Metanephros (tissue), 2 donors: ENCODE measurements around the gene NOXRED1. TPM values are rescaled to one million over a fixed set of nuclear protein-coding genes. Genes with fewer than 3 reads are reported as not detected.

Source experiments
- small RNA-seq: library from RNA; depleted of rRNA; stranded (forward); fragments of <200 nt; gene quantifications from one replicate; pipeline ENCODE3, GENCODE V24; 2014; ENCODE audit warnings: low replicate concordance
- total RNA-seq: library from RNA; depleted of rRNA; stranded (reverse); fragments of >200 nt; gene quantifications from one replicate; pipeline ENCODE4 v1.2.3, GENCODE V29; 2014

NOXRED1 gene, protein sequence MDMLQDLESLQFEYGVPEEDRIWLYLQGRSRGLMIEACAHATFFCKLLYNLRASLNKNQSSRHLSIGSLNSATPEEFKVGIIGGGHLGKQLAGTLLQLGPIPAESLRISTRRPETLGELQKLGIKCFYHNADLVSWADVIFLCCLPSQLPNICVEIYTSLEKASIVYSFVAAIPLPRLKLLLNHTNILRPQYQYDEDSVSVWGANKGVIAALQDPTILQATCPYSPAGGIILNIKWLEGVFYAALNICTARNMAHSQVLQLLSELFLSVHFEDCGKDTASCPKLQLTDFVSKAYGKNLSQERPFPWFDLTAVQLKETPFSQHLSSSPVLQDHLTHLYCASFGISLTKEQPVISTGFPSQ
- 0.58 TPM for total RNA-seq

DNA sequence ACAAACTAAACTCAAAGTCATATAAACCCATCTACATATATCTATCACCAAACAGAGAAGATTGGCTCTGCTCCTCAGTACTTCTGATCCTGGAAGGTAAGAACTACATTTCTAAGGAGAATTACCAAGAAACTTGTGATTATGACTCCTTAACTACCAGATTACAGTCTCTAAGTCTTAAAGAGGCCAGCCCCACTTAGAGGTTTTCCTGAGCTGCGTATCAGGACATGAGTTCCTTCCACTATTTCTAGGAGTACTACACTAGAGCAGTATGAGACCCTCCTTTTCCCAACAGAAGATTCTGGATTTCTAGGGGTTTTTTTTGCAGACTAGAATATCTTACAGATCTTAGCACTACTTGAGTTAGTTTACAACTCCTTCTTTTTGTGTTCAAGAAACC lies at the start of gene NOXRED1:
TSS of gene NOXRED1 (minus strand) at position 101 of the 400 bp plus-strand sequence. CDS start 634 bp downstream, outside the sequence.

GRCh38 chr14:77457522-77458248 lies 34.4 kb upstream of the NOXRED1 start, which contains the start of the genes AHSA1 and VIPAS39:
Gene AHSA1, plus strand, starts transcription at chr14:77458093. Its CDS starts 97 bp downstream, at chr14:77458190.
Gene VIPAS39, minus strand, starts transcription at chr14:77457601. Its CDS starts 3,499 bp downstream, at chr14:77454102.

DNA sequence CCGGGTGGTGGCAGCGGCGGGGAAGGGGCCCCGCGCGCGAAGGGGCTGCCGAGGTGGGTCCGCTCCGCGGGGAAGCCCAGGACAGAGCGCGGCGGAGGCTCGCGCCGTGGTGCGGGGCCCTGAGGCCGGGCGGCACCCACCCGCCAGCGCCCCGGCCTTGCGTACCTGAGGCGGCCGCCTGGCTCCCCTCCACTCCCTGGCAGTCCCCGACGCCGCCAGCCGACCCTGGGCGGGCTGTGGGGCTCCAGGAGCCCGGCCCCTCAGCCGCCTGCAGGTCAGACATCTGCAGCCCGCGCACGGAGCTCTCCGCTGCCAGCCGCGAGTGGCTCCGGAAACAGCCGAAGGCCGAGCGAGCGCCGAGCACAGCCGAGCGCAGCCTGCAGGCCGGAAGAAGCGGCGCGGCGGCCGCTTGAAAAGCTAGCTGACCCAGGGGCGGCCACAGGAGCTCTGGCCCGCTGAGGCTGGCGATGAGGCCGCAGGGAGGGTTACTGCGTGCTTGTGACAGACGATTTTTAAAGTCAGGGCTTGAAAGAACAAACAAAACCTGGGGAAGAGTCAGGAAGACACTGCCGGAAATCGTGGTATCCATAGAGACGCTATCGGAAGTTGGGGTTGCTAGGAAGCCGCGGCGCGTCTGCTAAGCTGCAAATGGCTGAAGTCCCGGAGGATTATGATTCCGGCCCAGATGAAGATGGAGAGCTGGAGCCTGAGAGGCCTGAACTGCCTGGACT lies 46.4 kb downstream of the NOXRED1 start, which contains the start of the genes SAMD15 and TMED8:
TSS of gene SAMD15 (plus strand) at position 609 of the 731 bp plus-strand sequence. CDS start at position 649, 40 bp downstream.
TSS of gene TMED8 (minus strand) at position 324 of the 731 bp plus-strand sequence. CDS start at position 283, 41 bp downstream.

Small RNA genes lying within 50 kb of the gene (small RNA-seq; reads per million reads assigned to genes)
- gene RF00404 = not detected

Other genes starting within 250 kb of the NOXRED1 start
- gene TMEM63C, start 241.7 kb downstream of the NOXRED1 start, total RNA-seq = 0.35 TPM
- gene NGB, start 152.3 kb downstream of the NOXRED1 start, total RNA-seq = not detected
- gene POMT2, start 102.6 kb downstream of the NOXRED1 start, total RNA-seq = 34.4 TPM
- 18.6 TPM for gene GSTZ1, start 102.5 kb downstream of the NOXRED1 start, total RNA-seq
- 18.0 TPM for gene TMED8, start 46.4 kb downstream of the NOXRED1 start, total RNA-seq
- gene SAMD15, start 46.1 kb downstream of the NOXRED1 start, total RNA-seq = 5.3 TPM
- 22.1 TPM for gene VIPAS39, start 34.1 kb upstream of the NOXRED1 start, total RNA-seq
- gene AHSA1, start 34.6 kb upstream of the NOXRED1 start, total RNA-seq = 81.7 TPM
- 5.7 TPM for gene ISM2, start 75.3 kb upstream of the NOXRED1 start, total RNA-seq
- gene SPTLC2, start 193.1 kb upstream of the NOXRED1 start, total RNA-seq = 53.4 TPM